Gastroesophageal sphincter (tissue), 3 donors: ENCODE measurements around the gene FRMD5.

Experiments
- EP300 ChIP-seq: sonication (generic); formaldehyde crosslinking; IDR thresholded peaks from one replicate; pipeline ENCODE4 v1.6.1; 2017; ENCODE audit warnings: antibody characterized with exemption, mild to moderate bottlenecking
- POLR2A ChIP-seq, 2 donors: fragments of 450-650 bp; IDR thresholded peaks; one replicate each; pipeline ENCODE4 v1.6.1; 2017; ENCODE audit warnings: antibody characterized with exemption in 2 of 2, mild to moderate bottlenecking in 2 of 2, moderate library complexity in 1 of 2
- POLR2AphosphoS5 ChIP-seq: sonication (generic); formaldehyde crosslinking; IDR thresholded peaks from one replicate; pipeline ENCODE4 v1.6.1; 2017; ENCODE audit warnings: antibody characterized with exemption
- TF ChIP-seq, protein P1 (sequence below), 4 experiments: fragments of 200-600 bp in 2 of 4; fragments of 450-650 bp in 2 of 4; sonication (generic) in 1 of 4; IDR thresholded peaks; one replicate each; pipeline ENCODE4 v1.5.1; 2017 to 2019; ENCODE audit warnings: antibody characterized with exemption in 4 of 4, mild to moderate bottlenecking in 2 of 4, moderate library complexity in 2 of 4

DNA sequence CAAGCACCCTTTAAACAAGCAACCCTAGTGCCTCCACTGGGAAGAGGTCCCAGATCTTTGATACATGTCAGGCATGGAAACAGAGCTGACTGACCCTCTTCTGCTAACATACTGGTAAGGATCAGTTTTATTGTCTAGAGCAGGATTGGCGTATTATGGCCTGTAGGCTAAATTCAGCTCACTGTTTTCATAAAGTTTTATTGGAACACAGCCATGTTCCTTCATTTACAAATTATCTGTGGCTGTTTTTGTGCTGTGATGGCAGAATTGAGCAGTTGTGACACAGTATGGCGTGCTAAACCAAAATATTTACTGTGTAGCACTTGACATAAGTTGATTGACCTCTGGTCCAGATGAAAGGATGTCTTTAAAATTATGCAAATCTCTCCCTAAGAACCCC lies 323.2 kb downstream of the FRMD5 start:
- TF ChIP-seq, protein P1, sequence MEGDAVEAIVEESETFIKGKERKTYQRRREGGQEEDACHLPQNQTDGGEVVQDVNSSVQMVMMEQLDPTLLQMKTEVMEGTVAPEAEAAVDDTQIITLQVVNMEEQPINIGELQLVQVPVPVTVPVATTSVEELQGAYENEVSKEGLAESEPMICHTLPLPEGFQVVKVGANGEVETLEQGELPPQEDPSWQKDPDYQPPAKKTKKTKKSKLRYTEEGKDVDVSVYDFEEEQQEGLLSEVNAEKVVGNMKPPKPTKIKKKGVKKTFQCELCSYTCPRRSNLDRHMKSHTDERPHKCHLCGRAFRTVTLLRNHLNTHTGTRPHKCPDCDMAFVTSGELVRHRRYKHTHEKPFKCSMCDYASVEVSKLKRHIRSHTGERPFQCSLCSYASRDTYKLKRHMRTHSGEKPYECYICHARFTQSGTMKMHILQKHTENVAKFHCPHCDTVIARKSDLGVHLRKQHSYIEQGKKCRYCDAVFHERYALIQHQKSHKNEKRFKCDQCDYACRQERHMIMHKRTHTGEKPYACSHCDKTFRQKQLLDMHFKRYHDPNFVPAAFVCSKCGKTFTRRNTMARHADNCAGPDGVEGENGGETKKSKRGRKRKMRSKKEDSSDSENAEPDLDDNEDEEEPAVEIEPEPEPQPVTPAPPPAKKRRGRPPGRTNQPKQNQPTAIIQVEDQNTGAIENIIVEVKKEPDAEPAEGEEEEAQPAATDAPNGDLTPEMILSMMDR (IDR thresholded peaks at IDR 0.05) = no peak
- no peak for TF ChIP-seq POLR2A (IDR thresholded peaks at IDR 0.05)
- no peak for TF ChIP-seq POLR2AphosphoS5
- no peak for TF ChIP-seq EP300
